ENCODE results near the gene SGTA. TPM values are rescaled to one million over a fixed set of nuclear protein-coding genes. Genes with fewer than 3 reads are reported as not detected.
"Not testable (repeated sequence)": the region's sequence is repeated elsewhere in the genome, so short reads cannot be mapped to it uniquely, and the experiment has no call there.

The SGTA gene, protein sequence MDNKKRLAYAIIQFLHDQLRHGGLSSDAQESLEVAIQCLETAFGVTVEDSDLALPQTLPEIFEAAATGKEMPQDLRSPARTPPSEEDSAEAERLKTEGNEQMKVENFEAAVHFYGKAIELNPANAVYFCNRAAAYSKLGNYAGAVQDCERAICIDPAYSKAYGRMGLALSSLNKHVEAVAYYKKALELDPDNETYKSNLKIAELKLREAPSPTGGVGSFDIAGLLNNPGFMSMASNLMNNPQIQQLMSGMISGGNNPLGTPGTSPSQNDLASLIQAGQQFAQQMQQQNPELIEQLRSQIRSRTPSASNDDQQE
- 10 to 100 TPM; 84.8 to 87.4 TPM for total RNA-seq

DNA sequence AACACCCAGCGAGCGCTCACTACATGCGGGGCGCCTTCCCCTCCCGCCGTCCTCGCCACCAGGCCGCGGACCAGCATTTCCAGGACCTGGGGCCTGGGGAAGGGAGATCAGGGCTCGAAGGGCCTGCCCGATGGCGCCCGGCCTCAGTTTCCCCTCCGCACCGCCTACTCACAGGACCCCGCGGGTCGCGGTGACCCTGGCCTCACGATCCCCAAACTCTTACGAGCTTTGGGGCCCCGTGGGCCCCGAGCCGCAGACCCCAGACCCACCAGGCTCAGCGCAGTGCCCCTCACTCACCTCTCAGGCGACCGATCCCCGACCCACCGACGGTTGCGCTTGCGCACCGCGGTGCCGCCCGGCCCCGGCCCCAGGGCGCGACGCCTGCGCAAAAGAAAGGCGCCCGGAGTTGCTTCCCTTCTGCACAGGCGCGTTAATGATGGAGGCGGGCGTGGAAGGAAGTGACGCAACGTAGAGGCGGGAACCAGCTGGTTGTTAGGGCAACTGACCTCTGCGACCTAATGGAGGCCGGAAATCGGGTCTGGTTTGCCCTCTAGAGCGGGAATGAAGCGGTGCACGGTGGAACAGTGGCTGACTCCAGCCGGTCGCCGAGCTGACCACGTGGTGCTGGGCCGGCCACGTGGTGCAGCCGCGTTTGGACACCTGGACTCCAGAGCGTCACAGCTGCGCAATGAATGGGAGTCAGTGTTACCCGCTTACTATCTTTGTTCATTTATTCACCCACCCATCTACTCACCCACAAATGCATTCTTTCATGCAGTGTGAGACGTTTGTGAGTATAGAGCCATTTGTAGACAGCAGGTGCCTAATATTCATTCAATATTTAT is at the start of gene SGTA:
Gene SGTA, minus strand, starts transcription at position 338 of the 845 bp plus-strand sequence. CDS start 14,205 bp downstream, outside the sequence.
- peak within 1 kb of the TSS; percentile 92 for H3K27ac Mint-ChIP-seq
- peaks cover 13% of the 10 kb centered on the region for H3K36me3 Mint-ChIP-seq
- peak; percentile 97 for DNase-seq
- no peaks in the 10 kb centered on the region for H3K27me3 Mint-ChIP-seq
- no peaks in the 10 kb centered on the region for H3K9me3 Mint-ChIP-seq
- peaks cover 44% of the 10 kb centered on the region for H3K4me1 Mint-ChIP-seq
- H3K4me3 Mint-ChIP-seq = peak within 1 kb of the TSS; percentile 90

DNA sequence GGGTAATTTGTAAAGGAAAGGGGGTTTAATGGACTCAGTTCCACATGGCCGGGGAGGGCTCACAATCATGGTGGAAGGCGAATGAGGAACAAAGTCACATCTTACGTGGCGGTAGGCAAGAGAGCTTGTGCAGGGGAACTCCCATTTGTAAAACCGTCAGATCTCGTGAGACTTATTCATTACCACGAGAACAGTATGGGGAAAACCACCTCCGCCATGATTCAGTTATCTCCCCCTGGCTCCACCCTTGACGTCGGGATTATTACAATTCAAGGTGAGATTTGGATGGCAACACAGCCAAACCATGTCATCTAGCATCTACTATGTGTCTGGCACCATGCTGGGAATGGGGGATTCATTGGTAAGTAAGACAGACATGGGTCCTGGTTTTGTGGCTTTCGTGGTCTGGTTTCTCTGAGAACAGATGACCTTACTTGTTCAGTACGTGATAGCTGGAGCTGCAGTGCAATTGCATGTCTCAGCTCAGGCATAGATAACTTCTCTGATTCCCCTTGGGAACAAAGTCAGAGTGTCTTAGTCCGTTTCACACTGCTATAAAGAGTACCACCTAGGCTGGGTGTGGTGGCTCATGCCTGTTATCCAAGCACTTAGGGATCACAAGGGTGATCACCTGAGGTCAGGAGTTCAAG is 44.9 kb upstream of the SGTA start:
- H3K36me3 Mint-ChIP-seq = peaks cover 39% of the 10 kb centered on the region
- H3K4me3 Mint-ChIP-seq = no peak overlapping the region
- H3K4me1 Mint-ChIP-seq = no peaks in the 10 kb centered on the region
- no peak overlapping the region for H3K27ac Mint-ChIP-seq
- DNase-seq = no peak
- H3K9me3 Mint-ChIP-seq = peaks cover 26% of the 10 kb centered on the region
- H3K27me3 Mint-ChIP-seq = no peaks in the 10 kb centered on the region

DNA sequence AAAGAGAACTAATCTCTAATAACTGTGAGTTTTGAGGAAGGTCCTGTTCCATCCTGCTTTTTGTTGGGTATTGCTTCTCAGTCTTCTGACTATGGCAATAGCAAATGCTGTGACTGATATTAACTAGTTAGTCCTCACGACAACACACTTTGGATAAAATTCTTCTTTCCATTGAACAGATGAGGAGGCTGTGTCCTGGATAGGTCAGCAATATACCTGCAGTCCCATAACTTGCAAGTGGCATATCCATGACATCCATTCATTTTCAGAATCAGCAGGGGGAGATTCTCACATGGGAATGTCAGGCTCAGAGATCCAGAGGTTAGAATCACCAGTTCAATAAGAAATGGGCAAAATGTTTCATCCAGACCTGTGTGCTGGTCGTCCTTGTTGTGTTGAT is 43.9 kb upstream of the SGTA start:
- Mint-ChIP-seq H3K4me3 (no peak overlapping the region), H3K4me1 (no peaks in the 10 kb centered on the region), H3K27ac (no peak overlapping the region), H3K9me3 (peaks cover 21% of the 10 kb centered on the region), H3K36me3 (peaks cover 30% of the 10 kb centered on the region), H3K27me3 (no peaks in the 10 kb centered on the region)
- no peak for DNase-seq

DNA sequence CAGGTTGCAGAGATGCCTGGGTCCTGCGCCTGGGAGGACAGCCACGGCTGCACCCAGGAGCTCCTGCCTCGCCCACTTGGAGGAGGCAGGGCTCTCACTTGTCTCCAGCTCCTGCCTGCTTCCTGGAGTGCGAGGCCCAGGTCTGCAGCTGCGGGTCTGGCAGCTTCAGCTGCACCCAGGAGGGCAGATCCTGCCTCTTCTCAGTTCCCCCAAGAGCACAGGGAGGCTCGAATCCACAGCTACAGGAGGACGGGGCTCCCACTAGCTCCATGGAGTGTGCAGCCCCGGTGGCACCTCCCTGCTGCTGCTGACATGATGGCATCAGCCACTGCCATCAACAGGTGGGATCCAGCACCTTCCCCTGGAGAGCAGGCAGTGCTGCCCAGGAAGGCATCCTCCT is 41.1 kb upstream of the SGTA start:
- H3K4me1 Mint-ChIP-seq = no peaks in the 10 kb centered on the region

DNA sequence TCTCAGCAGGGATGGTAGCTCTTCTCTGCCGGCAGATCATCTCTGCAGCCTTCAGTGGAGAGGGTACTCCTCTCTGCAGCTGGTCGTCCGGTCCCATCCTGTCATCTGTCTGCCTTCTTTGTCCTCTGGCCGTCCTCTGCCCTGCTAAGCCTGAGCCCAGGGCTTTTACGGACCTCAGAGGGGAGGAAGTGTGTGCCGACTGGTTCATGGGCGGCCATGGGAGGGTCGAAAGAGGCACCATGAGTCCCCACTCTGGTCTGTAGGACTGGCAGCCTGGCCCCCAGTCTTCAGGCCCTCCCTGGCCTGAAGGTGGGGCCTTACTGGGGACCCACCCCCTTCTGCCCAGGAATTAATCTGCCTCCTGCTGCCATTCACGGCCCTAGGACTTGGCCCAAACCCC is 40.6 kb upstream of the SGTA start:
- Mint-ChIP-seq H3K9me3 (peaks cover 9% of the 10 kb centered on the region), H3K4me1 (no peaks in the 10 kb centered on the region), H3K36me3 (peaks cover 14% of the 10 kb centered on the region), H3K27me3 (no peaks in the 10 kb centered on the region), H3K4me3 (no peak overlapping the region), H3K27ac (no peak overlapping the region)
- no peak for DNase-seq

More for the DNA sequence above, 41.1 kb upstream of the SGTA start:
- Mint-ChIP-seq H3K4me3 (no peak overlapping the region), H3K27me3 (no peaks in the 10 kb centered on the region), H3K27ac (no peak overlapping the region), H3K36me3 (peaks cover 18% of the 10 kb centered on the region), H3K9me3 (peaks cover 13% of the 10 kb centered on the region)
- no peak for DNase-seq

DNA sequence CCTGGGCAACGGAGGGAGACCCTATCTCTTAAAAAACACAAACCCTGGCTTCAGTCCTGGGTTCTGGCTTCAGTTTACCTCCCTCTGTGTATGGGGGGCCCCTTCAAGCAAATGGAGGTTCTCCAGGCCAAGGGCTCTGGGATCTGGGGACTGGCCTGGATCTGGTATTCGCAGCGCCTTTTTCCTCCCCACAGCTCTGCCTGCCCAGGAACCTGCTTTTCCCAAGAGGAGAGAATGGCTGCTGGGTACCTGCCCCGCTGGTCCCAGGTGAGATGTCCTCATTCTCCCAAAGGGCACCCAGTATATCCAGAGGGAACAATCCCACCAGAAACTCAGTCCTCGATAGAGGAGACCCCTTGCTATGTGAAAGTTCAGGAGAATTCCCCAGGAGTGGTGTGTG is 39.8 kb upstream of the SGTA start:
- peaks cover 6% of the 10 kb centered on the region for H3K36me3 Mint-ChIP-seq
- peaks cover 3% of the 10 kb centered on the region for H3K9me3 Mint-ChIP-seq
- no peak for DNase-seq
- no peaks in the 10 kb centered on the region for H3K4me1 Mint-ChIP-seq
- no peak overlapping the region for H3K27ac Mint-ChIP-seq
- no peaks in the 10 kb centered on the region for H3K27me3 Mint-ChIP-seq
- H3K4me3 Mint-ChIP-seq = no peak overlapping the region

DNA sequence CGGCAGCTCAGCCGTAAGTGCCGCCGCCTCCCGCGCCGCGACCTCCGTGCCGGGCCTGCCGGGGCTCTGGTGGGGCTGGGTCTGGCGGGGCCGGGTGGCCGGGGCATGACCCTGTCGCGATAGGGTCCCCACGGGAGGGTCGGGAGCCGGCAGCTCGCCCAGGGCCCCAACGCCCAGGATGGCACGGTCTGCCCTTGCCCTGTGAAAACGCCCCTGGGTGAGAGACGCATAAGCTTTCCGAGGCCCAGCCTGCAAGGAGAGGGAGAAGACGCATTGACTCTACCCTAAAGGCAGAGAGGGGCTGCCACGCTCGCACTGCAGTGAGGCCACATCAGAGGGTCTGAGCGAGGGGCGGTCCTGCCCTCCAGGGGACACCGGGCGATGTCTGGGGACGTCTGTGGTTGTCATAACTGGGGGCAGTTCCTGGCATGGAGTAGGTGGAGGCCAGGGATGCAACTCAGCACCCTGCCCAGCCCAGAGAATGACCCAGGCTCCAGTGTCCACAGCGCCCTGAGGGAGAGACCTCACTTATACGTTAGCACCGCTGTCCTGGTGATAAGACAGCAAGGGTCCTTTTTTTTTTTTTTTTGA is 37.1 kb upstream of the SGTA start:
- peak overlapping the region; percentile 84 for H3K4me3 Mint-ChIP-seq
- H3K9me3 Mint-ChIP-seq = no peaks in the 10 kb centered on the region
- no peaks in the 10 kb centered on the region for H3K27me3 Mint-ChIP-seq
- no peak overlapping the region for H3K27ac Mint-ChIP-seq
- H3K36me3 Mint-ChIP-seq = no peaks in the 10 kb centered on the region
- no peak for DNase-seq
- peaks cover 2% of the 10 kb centered on the region for H3K4me1 Mint-ChIP-seq

DNA sequence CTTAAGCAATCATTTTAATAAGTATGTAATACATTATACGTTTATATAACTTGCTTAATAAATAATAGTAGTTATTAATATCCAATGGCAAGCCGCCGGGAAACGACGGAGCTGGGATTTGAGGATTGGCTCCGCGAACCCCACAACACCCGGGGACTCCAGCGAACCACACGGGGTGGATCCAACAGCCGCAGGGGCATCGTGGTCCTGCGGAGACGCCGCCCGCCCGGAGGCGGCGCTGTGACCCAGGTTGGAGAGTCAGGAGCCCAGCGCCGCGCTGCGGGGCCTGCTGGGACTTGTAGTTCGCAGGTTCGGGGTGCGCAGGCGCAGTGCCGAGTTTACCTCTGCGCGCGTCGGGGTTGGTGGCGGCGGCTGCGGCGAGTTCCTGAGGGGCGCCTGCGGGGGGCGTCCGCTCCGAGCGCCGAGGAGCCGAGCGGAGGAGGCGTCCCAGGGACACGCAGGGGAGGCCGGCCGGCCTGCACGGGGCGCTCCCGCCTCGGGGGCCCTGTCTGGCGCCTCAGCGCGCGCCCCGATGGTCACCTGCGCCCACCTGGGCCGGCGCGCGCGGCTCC is 36.6 kb upstream of the SGTA start, which contains the start of gene ZNF554:
Gene ZNF554, plus strand, starts transcription at position 329 of the 572 bp plus-strand sequence. Its CDS starts 204 bp downstream, at position 533.
- H3K27me3 Mint-ChIP-seq = no peaks in the 10 kb centered on the region
- peak within 1 kb of the TSS; percentile 84 for H3K4me3 Mint-ChIP-seq
- H3K9me3 Mint-ChIP-seq = no peaks in the 10 kb centered on the region
- peaks cover 2% of the 10 kb centered on the region for H3K4me1 Mint-ChIP-seq
- DNase-seq = peak; percentile 99
- H3K27ac Mint-ChIP-seq = no peak within 1 kb of the TSS
- H3K36me3 Mint-ChIP-seq = no peaks in the 10 kb centered on the region

DNA sequence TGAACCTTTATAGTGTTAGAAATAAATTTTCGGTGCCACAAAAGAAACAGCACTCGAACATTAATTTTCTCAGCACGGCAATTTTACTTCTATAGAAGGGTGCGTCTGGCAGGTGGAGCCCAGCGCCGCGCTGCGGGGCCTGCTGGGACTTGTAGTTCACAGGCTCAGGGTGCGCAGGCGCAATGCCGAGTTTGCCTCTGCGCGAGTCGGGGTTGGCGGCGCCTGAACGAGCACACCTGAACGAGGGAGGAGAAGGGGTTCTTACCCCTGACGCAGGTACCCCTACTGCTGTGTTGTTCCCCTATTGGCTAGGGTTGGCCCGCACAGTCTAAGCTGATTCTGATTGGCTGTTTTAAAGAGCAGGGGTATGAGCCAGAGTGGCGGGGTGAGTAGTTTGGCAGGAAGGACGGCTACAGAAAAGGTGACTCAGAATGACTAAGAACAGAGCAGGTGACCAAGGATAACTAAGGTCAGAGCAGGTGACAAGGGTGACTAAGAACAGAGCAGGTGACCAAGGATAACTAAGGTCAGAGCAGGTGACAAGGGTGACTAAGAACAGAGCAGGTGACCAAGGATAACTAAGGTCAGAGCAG is 34.3 kb upstream of the SGTA start:
- DNase-seq, H3K36me3 Mint-ChIP-seq, H3K4me1 Mint-ChIP-seq, H3K9me3 Mint-ChIP-seq, H3K27ac Mint-ChIP-seq, H3K4me3 Mint-ChIP-seq, H3K27me3 Mint-ChIP-seq: not testable (repeated sequence)

DNA sequence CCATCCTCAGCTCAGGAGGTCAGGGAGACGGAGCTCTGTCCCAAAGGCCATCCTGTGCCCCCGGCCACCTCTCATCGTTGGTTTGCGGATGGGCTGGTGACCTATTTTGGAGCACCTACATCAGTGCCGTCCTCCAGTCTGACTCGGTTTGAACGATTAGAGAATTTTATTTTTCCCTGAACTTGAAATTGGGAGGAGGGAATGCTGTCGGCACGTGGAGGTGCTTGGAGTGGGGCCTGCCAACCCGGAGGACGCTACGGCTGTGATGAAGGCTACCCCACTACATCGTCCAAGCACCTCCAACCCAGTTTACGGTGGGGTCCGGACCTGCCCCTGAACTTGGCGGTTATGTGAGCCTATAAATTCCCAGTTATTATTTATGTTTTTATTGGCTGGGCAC is 33.6 kb upstream of the SGTA start:
- no peak for DNase-seq
- Mint-ChIP-seq H3K36me3 (peaks cover 4% of the 10 kb centered on the region), H3K27ac (no peak overlapping the region), H3K4me3 (no peak overlapping the region), H3K4me1 (peaks cover 2% of the 10 kb centered on the region), H3K27me3 (no peaks in the 10 kb centered on the region), H3K9me3 (no peaks in the 10 kb centered on the region)

DNA sequence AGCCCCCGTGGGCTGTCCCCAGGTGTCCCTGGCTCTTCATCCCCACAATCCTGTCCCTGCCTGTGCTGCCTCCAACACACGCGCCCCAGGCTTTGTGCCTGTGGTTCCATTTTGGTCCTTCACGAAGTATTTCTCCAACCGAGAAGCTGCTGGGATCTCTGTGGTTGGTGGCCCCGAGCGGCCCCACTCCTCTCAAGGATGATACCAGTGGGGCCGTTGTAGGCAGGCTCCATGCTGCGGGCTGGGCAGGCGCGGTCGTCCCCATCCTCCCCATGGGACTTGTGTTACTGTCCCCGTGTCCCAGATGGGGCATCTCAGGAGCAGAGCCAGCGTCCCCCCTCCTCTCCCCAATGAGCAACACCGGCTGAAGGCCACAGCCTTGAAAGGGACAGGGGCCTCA is 32.9 kb upstream of the SGTA start:
- Mint-ChIP-seq H3K9me3 (no peaks in the 10 kb centered on the region), H3K4me3 (no peak overlapping the region), H3K27me3 (no peaks in the 10 kb centered on the region), H3K4me1 (peaks cover 2% of the 10 kb centered on the region), H3K36me3 (peaks cover 4% of the 10 kb centered on the region), H3K27ac (no peak overlapping the region)
- DNase-seq = no peak

DNA sequence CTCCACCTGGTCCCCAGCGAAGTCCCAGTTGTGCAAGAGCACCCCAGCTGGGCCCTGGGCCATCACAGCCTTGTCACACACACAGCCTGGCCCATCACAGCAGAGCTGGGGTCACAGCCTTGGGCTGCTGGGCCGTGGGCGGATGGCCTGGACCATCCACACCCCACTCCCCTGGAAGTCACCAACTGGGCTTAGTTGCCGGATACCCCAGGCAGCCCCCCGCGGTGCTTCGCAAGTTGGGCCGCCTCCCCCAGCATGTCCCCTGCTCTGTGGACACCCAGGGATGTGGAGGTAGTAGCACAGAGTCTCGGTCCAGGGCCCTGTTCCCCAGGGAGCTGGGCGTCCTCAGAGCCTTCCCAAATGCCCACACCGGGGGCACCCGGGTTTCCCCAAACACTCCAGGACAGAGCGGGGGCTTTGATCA is 32.1 kb upstream of the SGTA start:
- H3K9me3 Mint-ChIP-seq = no peaks in the 10 kb centered on the region
- no peak overlapping the region for H3K27ac Mint-ChIP-seq
- H3K36me3 Mint-ChIP-seq = peaks cover 4% of the 10 kb centered on the region
- H3K4me1 Mint-ChIP-seq = peaks cover 2% of the 10 kb centered on the region
- DNase-seq = no peak
- H3K27me3 Mint-ChIP-seq = no peaks in the 10 kb centered on the region
- H3K4me3 Mint-ChIP-seq = no peak overlapping the region

DNA sequence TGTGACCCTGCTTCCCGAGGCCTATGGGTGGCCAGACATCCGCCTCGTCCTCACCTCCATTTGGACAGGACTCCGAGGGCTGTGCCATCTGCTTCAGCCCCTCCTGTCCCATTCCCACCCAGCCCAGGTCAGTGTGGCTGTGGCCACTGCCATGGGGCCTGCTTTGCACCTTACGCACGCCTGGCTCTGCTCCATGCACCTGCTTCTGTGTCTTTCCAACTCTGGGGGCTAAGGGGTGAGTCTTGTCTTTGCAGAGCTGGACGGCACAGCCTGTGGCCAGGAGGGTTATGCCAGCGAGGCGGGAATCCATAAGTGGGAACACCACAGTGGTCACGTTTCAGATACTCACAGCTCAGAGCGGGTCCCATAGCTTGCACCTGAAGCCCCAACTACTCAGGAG is 31.4 kb upstream of the SGTA start:
- Mint-ChIP-seq H3K27me3 (no peaks in the 10 kb centered on the region), H3K36me3 (peaks cover 4% of the 10 kb centered on the region), H3K9me3 (no peaks in the 10 kb centered on the region), H3K4me3 (no peak overlapping the region), H3K4me1 (peaks cover 2% of the 10 kb centered on the region), H3K27ac (no peak overlapping the region)
- no peak for DNase-seq
